ENCODE data around the gene AFDN. TPM values are rescaled to one million over a fixed set of nuclear protein-coding genes. Genes with fewer than 3 reads are reported as not detected.

Gene AFDN
- total RNA-seq, 1 experiment from 2014 or later = 36.3 TPM

GRCh38 chr6:167796192-167796981, 30.3 kb upstream of the AFDN start:
- no peak for DNase-seq (ENCODE audit: low spot score)

GRCh38 chr6:167797011-167797471, 29.7 kb upstream of the AFDN start:
- DNase-seq (ENCODE audit: low spot score) = no peak

- DNase-seq (ENCODE audit: low spot score) = no peak
These were observed 29.0 kb upstream of the AFDN start for GRCh38 chr6:167797476-167798265.

- no peak for DNase-seq (ENCODE audit: low spot score)
These were observed 28.3 kb upstream of the AFDN start for GRCh38 chr6:167798453-167798852.

- no peak for DNase-seq (ENCODE audit: low spot score)
These were observed 27.5 kb upstream of the AFDN start for GRCh38 chr6:167799033-167799821.

GRCh38 chr6:167800549-167800948, 26.2 kb upstream of the AFDN start:
- DNase-seq (ENCODE audit: low spot score) = no peak

- no peak for DNase-seq (ENCODE audit: low spot score)
These were observed 25.4 kb upstream of the AFDN start for GRCh38 chr6:167801263-167801662.

GRCh38 chr6:167802339-167802738, 24.4 kb upstream of the AFDN start:
- no peak for DNase-seq (ENCODE audit: low spot score)

- DNase-seq (ENCODE audit: low spot score) = no peak
These were observed 22.9 kb upstream of the AFDN start for GRCh38 chr6:167803816-167804215.

- DNase-seq (ENCODE audit: low spot score) = no peak
These were observed 22.3 kb upstream of the AFDN start for GRCh38 chr6:167804281-167805013.

- DNase-seq (ENCODE audit: low spot score) = no peak
These were observed 21.2 kb upstream of the AFDN start for GRCh38 chr6:167805349-167806060.

GRCh38 chr6:167806061-167806700, 20.5 kb upstream of the AFDN start:
- no peak for DNase-seq (ENCODE audit: low spot score)

- DNase-seq (ENCODE audit: low spot score) = no peak
These were observed 19.5 kb upstream of the AFDN start for GRCh38 chr6:167807200-167807599.

- DNase-seq (ENCODE audit: low spot score) = no peak
These were observed 19.0 kb upstream of the AFDN start for GRCh38 chr6:167807756-167808155.

- no peak for DNase-seq (ENCODE audit: low spot score)
These were observed 15.7 kb upstream of the AFDN start for GRCh38 chr6:167811040-167811439.

GRCh38 chr6:167811442-167812087, 15.1 kb upstream of the AFDN start:
- no peak for DNase-seq (ENCODE audit: low spot score)

- no peak for DNase-seq (ENCODE audit: low spot score)
These were observed 14.6 kb upstream of the AFDN start for GRCh38 chr6:167812088-167812487.

- no peak for DNase-seq (ENCODE audit: low spot score)
These were observed 11.3 kb upstream of the AFDN start for GRCh38 chr6:167815296-167815980.

GRCh38 chr6:167817016-167817415, 9.7 kb upstream of the AFDN start:
- DNase-seq (ENCODE audit: low spot score) = no peak

Measured in A172 (cell line).